Stimulated activated CD8-positive, alpha-beta memory T cell treated with anti-CD3 and anti-CD28 coated beads, Interleukin-7, amount 100 ng/mL, for 4 hours (primary cell): ENCODE data around the gene SPATS2.
"Not testable (repeated sequence)": the region's sequence is repeated elsewhere in the genome, so short reads cannot be mapped to it uniquely, and the experiment has no call there.

Source experiments
- DNase-seq, 2 donors: peaks; one replicate each; pipeline ENCODE4 v3.0.0-alpha.2; 2020; ENCODE audit warnings: low read depth in 2 of 2

SPATS2 gene

GRCh38 chr12:49512546-49512945, 145.3 kb downstream of the SPATS2 start:
- DNase-seq, result no peak

- no peak for DNase-seq
Measured at GRCh38 chr12:49515266-49515665, 148.0 kb downstream of the SPATS2 start.

- DNase-seq, result no peak
Measured at GRCh38 chr12:49518914-49519573, 151.8 kb downstream of the SPATS2 start.

- DNase-seq, result no peak
Measured at GRCh38 chr12:49519574-49519936, 152.3 kb downstream of the SPATS2 start.

- no peak for DNase-seq
Measured at GRCh38 chr12:49521389-49521788, 154.1 kb downstream of the SPATS2 start.

- no peak for DNase-seq
Measured at GRCh38 chr12:49524660-49525324, 157.5 kb downstream of the SPATS2 start.

- DNase-seq, result no peak
Measured at GRCh38 chr12:49525942-49526341, 158.7 kb downstream of the SPATS2 start.

- no peak for DNase-seq
Measured at GRCh38 chr12:49527361-49528130, 160.3 kb downstream of the SPATS2 start.

- no peak for DNase-seq
Measured at GRCh38 chr12:49529414-49529813, 162.2 kb downstream of the SPATS2 start.

GRCh38 chr12:49531745-49532144, 164.5 kb downstream of the SPATS2 start:
- no peak for DNase-seq

GRCh38 chr12:49533331-49533730, 166.1 kb downstream of the SPATS2 start:
- DNase-seq, result no peak

- not testable (repeated sequence) for DNase-seq
Measured at GRCh38 chr12:49534122-49534521, 166.9 kb downstream of the SPATS2 start.

- DNase-seq, result no peak
Measured at GRCh38 chr12:49534731-49535278, 167.5 kb downstream of the SPATS2 start.

GRCh38 chr12:49535921-49536525, 168.8 kb downstream of the SPATS2 start:
- no peak for DNase-seq

GRCh38 chr12:49536526-49537071, 169.3 kb downstream of the SPATS2 start:
- no peak for DNase-seq

GRCh38 chr12:49537231-49537751, 170.0 kb downstream of the SPATS2 start:
- no peak for DNase-seq

GRCh38 chr12:49537752-49538509, 170.7 kb downstream of the SPATS2 start:
- DNase-seq, result peak in 1 of 2 donors; percentile 39

GRCh38 chr12:49538510-49539403, 171.5 kb downstream of the SPATS2 start, which contains the start of gene KCNH3:
KCNH3 (plus strand) TSS chr12:49539030; CDS start chr12:49539417, 387 bp downstream.
- DNase-seq, result peak; percentile 75 to 86

GRCh38 chr12:49539406-49540228, 172.4 kb downstream of the SPATS2 start:
- no peak for DNase-seq
